GM19438 (cell line): ENCODE results near the gene KCNE1.

ENCODE experiments used
- ATAC-seq: cut with Tn5 transposase; IDR thresholded peaks from one replicate; pipeline ENCODE4 v1.9.1; 2021; ENCODE audit warnings: low read depth; ENCODE audit not compliant: unreplicated experiment

Gene KCNE1

DNA sequence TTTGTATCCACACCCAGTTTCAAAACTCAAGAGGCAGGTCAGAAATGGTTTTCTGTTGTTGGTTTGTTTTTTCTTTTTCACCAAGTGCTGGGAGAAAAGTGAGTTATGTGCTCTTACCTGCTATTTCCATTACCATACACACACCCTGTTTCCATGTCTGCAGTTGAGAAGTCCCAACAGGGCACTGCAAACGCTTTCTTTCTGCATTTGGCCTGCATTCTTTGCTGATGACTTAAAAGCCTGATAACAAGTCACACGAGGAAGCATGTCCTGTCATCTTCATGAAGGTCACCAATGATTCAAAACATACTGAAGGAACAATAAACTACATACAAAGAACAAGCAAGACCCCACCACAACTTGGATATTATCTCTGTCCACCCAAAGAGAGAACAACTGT is 24.8 kb upstream of the KCNE1 start:
- ATAC-seq, result no peak

DNA sequence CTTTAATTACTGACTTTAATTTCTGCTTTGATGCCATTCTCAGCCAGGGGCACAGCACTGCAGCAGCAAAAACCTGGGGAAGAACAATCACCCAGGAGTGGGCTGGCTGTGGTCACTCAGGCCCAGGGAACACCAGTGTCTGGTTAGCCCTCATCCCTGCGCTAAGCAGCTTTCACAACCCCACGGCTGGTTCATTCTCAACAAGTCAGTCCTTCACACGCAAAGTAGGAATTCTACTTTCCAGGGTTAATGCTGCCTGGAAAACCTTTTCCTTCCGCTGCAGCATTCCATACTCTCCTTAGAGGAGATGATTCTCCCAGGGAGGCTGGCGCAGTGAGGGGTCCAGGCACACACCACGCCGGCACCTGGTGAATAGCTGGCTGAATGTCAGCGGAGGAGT is 24.3 kb upstream of the KCNE1 start:
- no peak for ATAC-seq

DNA sequence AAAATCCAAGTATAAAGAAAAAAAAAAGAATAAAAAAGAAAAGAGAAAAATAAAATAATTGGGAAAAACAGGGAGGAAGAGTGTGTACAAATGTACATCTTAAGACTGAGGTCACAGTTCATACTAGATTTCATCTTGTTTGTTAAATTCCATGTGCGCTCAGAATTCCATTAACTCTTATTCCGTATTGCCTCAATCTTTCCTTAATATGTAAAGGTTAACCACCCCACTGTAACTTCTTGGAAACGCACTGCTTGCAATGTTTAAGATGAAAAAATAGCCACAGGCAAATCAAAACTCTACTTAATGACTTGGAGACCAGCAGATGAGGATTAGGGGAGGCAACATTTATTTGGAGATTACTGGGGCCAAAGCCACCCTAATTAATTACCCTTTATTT is 23.9 kb upstream of the KCNE1 start:
- ATAC-seq, result no peak

DNA sequence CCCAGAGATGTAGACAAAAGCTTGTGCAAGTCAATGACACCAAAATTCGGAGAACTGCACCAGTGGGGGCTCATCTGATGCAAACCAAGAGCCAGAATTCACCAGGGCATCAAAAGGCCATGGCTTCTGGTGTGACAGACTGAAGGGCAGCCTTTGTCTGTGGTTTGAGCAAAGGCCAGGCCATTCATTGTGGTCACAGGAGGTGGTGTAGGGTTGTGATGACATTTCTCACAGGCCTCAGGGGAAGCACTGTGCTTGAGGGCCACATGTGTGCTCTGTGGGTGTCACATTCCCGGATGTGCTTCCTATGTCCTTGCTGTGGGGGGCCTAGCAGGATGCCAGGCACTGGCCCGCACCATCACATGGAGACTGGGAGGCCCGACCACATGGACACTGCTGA is 22.5 kb upstream of the KCNE1 start:
- no peak for ATAC-seq

DNA sequence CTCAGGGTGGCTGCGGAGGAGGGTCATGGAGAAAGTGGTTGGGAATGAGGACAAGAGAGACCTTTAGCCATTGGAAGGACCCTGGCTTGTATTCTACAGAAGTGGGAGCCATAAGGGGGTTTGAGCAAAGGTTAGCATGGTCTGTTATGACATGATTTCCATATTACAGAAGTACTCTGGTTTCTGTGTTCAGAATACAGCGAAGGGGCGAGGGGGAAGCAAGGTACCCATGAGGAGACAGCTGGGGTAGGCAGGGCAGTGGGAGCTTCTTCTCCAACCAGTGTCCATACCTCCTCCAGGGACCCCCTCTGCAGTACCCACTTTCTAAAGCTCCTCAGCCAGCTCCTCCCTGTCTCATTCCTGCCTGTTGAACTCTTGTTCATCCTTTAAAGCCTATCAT is 21.9 kb upstream of the KCNE1 start:
- ATAC-seq, result no peak

- no peak for ATAC-seq
These were observed 19.4 kb upstream of the KCNE1 start for GRCh38 chr21:34531399-34531798.

GRCh38 chr21:34530261-34530660 is 18.3 kb upstream of the KCNE1 start:
- no peak for ATAC-seq

GRCh38 chr21:34528131-34528561 is 16.1 kb upstream of the KCNE1 start:
- no peak for ATAC-seq

DNA sequence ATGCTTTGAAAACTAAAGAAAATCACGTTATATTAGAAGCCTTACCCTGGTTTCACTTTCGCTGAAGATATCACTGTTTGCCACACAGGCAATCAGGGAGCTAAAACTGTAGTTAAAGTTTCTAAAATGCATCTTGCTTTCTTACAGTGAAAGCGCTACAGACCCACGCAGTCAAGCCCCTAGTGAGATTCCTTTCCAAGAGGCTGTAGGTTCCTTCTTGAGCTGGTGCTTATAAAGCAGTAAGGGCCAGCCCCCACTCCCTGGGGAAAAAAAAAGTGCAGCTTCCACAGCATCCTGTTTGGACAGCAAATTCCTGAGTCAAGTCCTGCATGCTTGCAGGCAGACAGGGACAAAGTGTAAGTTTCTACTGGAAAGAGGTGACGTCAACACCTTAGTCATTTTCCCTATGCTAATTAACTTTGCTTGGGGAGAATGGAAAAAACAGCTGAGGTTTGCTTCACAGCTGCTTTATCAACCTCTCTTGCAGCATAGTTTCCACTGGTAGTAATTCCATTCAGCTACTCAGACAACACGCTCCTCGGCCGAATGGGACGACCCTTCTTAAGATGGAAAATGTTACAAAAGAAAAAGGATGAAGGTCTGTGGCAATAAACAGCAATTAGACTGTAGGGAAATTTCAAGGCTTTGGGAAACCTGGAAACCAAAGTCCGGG is 14.7 kb upstream of the KCNE1 start:
- ATAC-seq, result no peak

DNA sequence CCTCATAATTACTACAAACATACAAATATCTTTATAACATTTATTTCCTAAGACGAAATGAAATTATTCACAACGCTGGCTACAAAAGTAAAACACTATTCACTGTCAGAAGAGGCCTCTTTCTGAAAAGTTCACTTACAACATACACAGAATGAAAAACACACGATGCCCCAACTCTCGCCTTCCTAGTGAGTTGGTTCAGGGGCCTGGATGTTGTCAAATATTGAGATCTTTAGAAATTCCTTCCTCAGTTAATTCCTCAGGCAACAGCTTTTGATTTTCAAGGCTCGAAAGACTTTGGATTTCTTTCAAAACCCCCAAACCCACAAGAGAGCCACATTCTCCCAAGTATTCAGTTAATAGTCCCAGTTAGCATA is 14.2 kb upstream of the KCNE1 start:
- ATAC-seq, result no peak

- ATAC-seq, result no peak
These were observed 12.9 kb upstream of the KCNE1 start for GRCh38 chr21:34524646-34525601.

DNA sequence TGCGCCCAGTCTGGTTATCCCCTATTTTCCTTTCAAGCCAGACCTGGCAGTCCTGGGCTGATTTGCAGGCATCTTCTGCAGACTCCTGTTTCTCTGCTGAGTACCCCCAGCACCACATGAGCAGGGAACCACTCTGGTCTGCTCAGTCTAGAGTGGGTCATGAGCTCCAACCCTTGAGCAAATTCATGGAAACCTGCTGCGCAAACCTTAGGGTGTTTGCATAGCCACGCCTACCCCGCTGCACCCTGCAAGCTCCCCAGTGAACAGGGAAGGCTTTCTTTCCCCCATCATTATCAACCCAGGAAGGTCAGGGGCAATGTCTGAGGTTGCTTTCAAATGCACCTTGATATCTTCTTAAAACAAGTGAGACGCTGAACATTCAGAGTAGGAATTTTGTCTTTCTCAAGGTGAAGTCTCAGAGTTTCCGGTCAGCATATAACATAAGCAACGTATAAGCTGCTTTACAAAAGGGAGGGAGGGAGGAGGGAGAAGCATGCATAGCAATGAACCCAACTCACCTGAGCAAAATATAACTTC is 11.1 kb upstream of the KCNE1 start:
- no peak for ATAC-seq

DNA sequence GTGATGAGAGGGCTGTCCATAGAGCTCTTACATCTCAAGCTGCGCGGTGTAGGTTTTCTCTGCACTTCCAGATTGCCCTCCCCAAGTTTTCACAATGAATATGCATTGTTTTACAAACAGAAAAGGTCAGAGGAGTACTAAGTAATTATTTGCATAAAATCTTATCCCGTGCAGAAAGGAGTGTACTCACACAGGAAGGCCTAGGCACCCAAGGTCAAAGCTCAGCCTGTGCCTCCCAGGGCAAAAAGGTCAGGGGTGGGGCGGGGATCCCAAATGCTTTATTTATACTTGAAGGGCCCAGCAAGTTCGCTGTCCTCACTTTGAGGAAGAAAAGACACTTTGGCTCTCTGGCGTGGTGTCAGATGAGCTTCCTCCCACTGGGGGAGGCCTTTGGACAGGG is 10.3 kb upstream of the KCNE1 start:
- ATAC-seq, result no peak

DNA sequence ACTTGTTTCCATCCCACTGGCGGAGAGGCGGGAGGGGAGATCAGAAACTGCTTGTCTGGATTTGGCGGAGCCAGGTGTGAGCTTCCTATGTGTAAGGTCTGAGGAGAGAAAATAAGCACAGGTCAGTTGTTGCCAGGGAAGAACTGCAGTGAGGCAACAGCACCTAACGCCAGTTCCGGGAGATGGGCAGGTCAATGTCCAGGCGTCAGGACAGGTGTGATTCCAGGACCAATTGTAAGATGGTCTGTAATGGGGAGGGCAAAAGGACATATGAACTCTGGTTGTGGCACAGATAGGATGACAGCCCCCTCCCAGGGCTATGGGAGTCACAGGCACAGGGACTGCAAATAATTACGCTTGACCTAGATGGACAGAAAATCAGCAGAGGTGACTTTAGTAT is 9.6 kb upstream of the KCNE1 start:
- ATAC-seq, result no peak

- ATAC-seq, result no peak
These were observed 8.9 kb upstream of the KCNE1 start for GRCh38 chr21:34520764-34521508.

GRCh38 chr21:34520281-34520680 is 8.3 kb upstream of the KCNE1 start:
- ATAC-seq, result no peak

- no peak for ATAC-seq
These were observed 7.7 kb upstream of the KCNE1 start for GRCh38 chr21:34519694-34520093.

- no peak for ATAC-seq
These were observed 7.0 kb upstream of the KCNE1 start for GRCh38 chr21:34519016-34519415.

- no peak for ATAC-seq
These were observed 6.3 kb upstream of the KCNE1 start for GRCh38 chr21:34518301-34518700.

DNA sequence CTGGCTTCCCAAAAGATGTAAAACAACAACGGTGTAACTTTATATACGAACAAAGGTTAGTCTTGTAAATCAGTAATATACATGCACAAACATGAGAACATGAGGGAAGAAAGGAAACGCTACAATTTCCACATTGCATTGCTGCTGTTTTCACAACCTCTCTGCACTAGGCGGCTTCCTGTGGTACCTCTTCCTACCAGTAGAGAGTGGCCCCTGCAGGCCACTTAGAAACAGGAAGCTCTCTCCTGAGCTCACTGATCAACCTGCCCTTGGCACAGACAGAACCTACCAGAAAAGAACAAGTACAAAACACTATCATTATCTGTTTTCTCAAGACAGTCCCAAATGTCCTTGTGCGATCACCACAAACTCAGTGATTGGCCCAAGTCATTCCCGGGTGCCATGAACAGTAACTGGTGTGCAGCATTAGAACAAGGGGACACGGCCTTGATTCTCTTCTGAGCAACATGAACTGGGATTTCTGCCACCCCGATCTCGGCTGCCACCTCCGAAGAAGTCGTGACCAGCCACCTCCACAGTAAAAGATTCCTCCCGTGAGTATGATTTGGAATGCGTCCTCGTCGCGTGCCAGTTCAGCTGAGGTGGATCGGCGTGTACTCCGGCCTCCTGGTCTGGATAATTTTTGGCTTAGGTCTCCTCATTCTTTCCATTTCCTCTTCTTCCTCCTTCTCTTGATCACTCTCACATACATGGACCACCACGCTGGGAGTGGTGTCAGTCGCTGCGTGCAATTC is 5.7 kb upstream of the KCNE1 start:
- no peak for ATAC-seq
